NCI-H526 (cell line): ENCODE measurements around the gene PSMB10.

ENCODE experiments used
- DNase-seq, 2 experiments: peaks; one replicate each; lab custom pipeline; 2025; lab: John Stamatoyannopoulos, UW

Gene PSMB10

DNA sequence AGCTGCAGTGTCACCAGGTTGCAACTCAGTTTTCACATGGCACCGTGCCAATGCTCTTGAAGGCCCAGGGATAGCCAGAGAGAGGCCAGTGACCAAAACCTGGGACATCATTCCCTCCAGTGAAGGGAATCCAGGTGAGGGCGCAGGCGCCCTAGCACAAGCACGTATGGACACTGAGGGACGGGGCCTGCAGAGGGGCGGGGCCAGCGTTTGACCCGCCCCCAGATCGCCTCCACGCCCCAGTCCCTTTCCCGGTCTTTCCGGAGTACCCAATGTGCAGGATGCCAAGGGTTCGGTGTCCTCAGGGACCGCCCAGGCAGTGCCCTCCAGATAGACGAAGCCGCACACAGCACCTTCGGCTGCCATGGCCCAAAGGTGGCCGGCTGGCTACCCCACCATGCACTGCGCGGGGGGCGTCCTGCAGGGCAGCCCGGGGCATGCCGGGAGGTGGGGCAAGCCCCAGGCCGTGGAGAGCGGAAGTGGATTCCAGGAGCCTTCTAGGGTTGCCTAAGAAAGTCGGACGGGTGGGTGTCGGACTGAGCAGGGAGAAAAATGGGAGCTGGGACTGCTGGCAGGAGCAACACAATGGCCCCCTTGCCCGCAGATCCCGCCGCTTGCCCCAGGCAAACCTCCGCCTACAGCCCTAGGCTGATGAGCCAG is 27.1 kb upstream of the PSMB10 start:
- DNase-seq, result no peak

GRCh38 chr16:67963292-67963661 is 26.6 kb upstream of the PSMB10 start:
- no peak for DNase-seq

DNA sequence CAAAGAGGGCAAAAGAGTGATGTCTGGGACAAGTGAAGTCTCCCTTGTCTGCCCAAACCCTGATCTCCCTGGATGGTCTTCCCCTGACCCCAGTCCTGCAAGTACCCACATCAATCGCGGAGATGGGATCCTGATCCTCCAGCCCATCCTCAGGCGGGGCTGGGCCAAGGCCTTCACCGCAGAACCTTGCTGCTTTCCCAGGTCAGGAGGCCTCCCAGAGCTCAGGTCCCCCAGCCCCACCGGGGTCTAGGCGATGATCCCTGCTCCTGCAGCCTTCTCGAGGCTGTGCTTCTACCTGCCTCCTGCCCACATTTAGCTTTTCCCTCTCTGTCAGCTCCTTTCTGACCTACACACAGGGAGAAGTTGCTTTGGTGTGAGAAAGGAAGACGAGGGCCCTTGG is 25.5 kb upstream of the PSMB10 start:
- no peak for DNase-seq

DNA sequence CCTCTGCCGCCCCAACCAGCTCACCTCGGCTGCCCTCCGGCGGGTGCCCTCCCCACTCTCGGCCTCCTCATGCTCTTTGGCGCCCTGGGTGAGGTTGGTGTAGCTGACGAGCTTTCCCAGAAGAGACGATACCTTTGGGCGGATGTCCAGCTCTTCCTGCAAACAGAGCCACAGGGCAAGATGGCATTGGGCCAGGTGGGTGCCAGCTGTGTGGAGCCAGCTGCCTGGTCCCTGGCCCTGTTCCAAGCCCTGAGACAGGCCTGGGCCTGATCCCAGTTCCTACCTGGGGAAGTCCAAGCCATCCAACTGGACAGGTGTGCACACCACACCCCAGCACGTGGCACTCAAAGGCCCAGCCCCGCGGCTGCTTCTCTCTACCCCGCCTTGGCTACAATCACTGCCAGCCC is 24.9 kb upstream of the PSMB10 start:
- peak in 1 of 2 experiments; percentile 17 for DNase-seq

- no peak for DNase-seq
These were observed 23.1 kb upstream of the PSMB10 start for GRCh38 chr16:67959536-67960329.

- no peak for DNase-seq
These were observed 21.0 kb upstream of the PSMB10 start for GRCh38 chr16:67957622-67958021.

DNA sequence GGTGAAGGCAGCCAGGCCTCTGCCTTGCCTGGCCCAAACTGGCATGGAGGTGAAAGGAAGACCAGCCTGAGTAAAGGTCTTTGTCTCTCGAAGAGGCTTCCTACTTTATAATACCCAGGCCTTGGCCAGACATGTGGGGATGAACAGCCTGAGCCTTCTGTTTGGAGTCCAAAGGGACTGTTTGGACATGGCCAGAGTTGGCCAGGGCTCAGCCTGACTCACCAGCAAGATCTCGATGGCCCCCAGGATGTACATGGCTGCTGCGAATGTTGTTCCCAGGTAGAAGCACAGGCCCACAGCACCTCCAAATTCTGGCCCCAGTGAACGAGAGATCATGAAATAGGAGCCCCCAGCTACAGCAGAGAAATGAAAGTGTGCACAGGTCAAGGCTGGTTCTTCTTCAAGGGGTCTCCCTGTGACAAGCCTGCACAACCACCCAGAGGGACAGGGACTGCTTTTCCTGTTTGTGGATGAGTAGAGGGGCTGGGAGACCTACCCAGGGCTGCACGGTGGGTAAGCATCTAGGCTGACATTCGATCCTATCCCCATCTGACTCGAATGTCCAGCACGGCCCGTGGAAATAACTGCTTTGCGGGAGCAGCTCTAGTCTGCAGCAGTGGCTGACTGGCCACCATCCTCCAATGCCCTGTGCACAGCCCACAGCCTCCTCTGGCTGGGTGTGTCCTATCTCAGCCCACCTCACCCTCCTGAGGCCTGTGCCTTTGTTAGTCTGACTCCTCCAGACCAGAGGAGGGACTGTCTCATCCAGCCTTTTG is 18.0 kb upstream of the PSMB10 start:
- no peak for DNase-seq

- no peak for DNase-seq
These were observed 17.2 kb upstream of the PSMB10 start for GRCh38 chr16:67953641-67954375.

DNA sequence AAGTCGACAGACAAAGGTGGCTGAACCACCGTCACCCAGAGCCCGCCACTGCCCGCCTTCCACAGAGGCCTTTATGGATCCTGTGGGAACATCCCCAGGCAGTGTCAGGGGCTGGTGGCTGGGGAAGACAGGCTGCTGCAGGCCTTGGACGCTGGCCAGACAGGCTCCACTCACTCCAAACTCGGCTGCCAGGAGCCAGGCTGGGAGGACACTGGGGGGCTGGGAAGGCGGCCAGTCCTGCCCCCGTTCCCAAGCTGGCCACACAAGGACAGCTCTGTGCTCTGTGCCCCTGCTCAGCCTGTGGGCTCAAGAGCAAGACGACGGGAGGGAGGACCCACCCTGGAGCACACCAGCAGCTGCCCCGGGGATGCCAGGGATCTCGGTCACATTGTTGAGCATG is 14.8 kb upstream of the PSMB10 start:
- no peak for DNase-seq

- no peak for DNase-seq
These were observed 13.7 kb upstream of the PSMB10 start for GRCh38 chr16:67950335-67950843.

GRCh38 chr16:67949645-67950044 is 13.0 kb upstream of the PSMB10 start:
- no peak for DNase-seq

GRCh38 chr16:67948015-67948414 is 11.4 kb upstream of the PSMB10 start:
- peak in 1 of 2 experiments; percentile 35 for DNase-seq

DNA sequence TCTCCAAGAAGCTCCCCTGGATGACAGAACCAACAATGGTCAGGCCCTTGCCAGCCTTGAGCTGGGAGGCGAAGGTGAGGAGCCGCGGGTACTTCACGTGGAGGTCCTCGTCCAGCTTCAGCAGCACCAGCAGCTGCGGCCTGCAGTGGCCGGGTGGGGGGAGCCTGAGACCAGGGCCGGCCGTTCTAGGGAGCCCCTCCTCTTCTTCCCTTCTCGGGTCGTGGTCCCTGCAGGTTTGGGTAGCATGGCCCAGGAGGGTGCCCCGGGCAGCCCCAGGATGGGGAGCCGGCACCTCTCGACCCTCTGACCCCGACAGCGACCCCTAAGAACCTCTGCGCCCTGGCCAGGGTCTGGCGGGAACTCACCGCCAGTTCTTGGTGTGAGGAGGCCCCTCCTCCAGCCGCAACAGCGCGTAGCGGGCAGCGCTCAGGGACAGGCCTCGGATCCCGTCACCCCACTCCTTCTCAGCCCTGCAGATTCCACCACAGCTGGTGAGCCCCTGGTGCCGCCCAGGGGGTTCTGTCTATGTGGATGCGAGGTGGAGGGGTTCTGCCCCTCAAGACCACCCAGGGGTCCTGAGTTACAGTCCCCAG is 10.4 kb upstream of the PSMB10 start:
- DNase-seq, result no peak

DNA sequence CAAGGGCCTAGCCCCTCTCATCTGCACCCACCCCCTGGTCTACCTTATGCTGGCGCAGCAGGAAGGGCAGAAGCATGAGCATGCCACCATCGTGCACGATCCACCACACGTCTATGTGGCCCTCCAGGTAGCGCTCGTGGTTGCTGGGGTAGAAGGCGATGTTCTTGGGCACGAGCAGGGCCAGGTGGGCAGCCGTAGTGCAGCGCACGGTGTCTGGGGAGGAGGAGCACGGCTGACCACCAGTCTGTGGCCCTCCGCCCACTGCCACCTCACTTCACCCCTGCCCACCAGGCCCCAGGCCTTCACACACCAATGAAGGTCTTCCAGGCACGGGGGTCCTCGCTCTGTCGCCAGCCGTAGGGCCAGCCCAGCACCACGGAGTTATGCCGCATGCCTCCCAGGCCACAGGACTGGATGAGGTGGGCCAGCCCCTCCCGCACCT is 9.5 kb upstream of the PSMB10 start:
- no peak for DNase-seq

DNA sequence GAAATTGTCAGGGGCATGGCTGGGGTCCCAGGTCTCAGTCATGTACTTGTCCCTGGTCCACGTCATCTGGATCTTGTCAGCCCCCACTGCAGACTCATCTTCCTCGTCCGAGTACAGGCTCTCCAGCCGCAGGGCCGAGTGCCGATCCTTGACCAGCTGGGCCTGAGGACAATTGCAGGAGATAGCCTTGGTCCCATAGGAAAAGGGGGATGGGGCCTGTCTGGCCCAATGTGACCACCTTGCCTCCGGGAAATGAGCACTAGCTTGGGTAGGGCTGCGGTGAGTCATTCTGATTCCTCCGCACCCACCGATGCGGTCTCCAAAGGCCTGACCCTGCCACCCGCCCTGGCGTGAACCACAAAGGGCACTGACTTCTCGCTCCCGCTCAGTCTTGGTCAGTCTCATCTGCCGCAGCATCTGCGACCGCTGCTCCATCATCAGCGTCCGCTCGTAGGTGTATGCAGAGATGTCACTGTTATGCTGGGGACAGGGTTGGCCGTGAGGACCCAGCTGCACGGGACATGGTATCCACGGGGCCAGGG is 8.8 kb upstream of the PSMB10 start:
- DNase-seq, result no peak

- DNase-seq, result no peak
These were observed 8.2 kb upstream of the PSMB10 start for GRCh38 chr16:67944690-67945391.

DNA sequence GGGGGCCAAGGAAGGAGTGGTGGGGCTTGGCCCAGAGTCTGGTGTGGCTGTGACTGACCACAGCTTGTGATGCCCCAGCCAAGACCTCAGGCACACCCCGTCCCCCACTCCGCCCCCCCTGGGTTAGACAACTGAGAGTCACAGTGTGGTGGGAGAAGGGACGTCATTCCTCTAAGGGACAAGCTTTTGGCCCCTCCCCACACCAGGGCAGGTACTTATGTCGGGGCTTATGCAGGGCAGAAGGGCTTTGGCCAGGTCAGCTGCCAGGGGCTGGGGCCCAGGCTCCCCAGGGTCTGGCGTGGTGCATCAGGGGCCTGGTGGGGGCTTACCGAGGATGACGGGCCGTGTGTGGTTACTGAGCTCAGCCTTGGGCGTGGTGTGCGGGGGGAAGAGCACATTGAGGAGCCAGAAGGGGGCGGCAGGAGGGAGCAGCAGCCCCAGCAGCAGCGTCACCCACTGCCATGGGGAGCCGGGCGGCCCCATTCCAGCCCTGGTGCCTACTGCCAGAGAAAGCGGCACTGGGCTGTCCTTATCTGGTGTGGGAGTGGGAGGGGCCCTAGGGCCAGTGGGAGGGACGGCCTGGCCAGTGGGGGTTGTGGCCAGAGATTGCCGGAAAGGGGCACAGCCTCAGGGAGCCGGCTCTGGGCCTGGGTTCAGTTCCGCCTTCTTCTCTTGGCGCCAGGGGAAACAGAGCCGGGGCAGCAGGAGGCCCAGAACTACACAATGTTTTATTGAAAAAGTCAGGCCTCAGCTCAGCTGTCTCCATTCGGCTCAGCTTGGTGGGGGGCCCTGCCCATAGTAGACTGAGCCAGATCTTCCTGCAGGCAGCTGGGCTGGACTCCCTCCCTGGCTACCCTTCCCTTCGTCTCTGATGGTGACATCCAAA is 7.2 kb upstream of the PSMB10 start, which contains the start of gene LCAT:
Gene LCAT (minus strand): TSS at position 502 of the 886 bp plus-strand sequence. CDS start 19 bp downstream, at position 483.
- no peak for DNase-seq

GRCh38 chr16:67943256-67943618 is 6.6 kb upstream of the PSMB10 start:
- no peak for DNase-seq

DNA sequence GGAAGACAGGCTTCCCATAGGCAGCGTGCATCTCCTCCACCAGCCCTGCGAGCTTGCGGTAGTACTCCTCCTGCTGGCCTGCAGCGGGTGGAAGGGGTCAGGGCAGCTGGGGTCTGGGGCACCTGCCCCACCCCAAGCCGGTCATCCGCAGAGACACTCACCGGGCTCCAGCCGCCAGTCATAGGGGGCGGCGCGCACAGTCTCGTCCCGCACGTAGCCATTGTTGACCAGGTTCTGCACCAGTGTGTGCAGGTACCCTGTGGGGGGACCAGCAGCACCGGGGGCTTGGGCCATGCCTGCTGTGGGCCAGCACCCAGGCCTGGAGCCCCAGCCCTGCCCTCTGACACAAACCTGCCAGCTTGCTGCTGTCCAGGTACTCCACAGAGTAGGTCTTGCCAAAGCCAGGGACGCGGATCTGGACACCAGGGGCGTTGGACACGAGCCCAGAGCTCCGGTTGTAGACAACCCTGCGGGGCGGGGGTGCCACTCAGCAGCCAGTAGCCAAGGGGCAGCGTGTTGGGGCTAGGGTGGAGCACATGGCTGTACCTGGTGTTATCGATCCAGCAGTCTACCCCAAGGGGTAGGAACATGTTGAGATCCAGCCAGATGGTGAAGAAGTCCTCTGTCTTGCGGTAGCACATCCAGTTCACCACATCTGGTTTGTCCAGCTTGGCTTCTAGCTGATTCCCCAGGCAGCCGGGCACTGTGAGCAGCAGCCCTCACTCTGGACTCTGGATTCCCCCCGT is 6.0 kb upstream of the PSMB10 start:
- DNase-seq, result no peak
